HL-60 (cell line): ENCODE measurements around the gene GDPD4.

Source experiments
- DNase-seq, 2 experiments: peaks; one replicate each; pipeline ENCODE4 v3.0.0-alpha.2; 2010 to 2020; ENCODE audit warnings: low read depth in 1 of 2, low spot score in 1 of 2
- H3K27ac ChIP-seq: fragments of 250-450 bp; sonication (Bioruptor Pico); replicated peaks from 2 replicates; pipeline ENCODE4 v1.5.1; 2020; ENCODE audit warnings: mild to moderate bottlenecking, moderate library complexity
- H3K27me3 ChIP-seq: fragments of 250-450 bp; sonication (Bioruptor Pico); 2 replicates; pipeline ENCODE4 v1.5.1; 2021; ENCODE audit warnings: mild to moderate bottlenecking, moderate library complexity; ENCODE audit not compliant: insufficient read depth, poor library complexity, severe bottlenecking
- H3K4me3 ChIP-seq: replicated peaks from 2 replicates; pipeline ENCODE4 v1.5.1; 2011; ENCODE audit warnings: mild to moderate bottlenecking, control low read depth, low read length; ENCODE audit not compliant: insufficient read depth
- GABPA ChIP-seq: IDR thresholded peaks from 2 replicates; pipeline ENCODE4 v1.6.1; 2012; ENCODE audit warnings: low read depth
- POLR2AphosphoS5 ChIP-seq: IDR thresholded peaks from 2 replicates; pipeline ENCODE4 v1.6.1; 2012; ENCODE audit warnings: low read depth
- REST ChIP-seq: IDR thresholded peaks from 2 replicates; pipeline ENCODE4 v1.6.1; 2012; ENCODE audit warnings: low read depth; ENCODE audit not compliant: insufficient replicate concordance
- SPI1 ChIP-seq: IDR thresholded peaks from 2 replicates; pipeline ENCODE4 v1.6.1; 2012; ENCODE audit warnings: low read depth, mild to moderate bottlenecking, borderline replicate concordance
- TF ChIP-seq, protein P1 (sequence below): IDR thresholded peaks from one replicate; pipeline ENCODE4 v1.5.1; 2011; ENCODE audit warnings: low read length, control low read depth, inconsistent platforms; ENCODE audit not compliant: insufficient read depth

Gene GDPD4

GRCh38 chr11:77167791-77168190, 133.7 kb downstream of the GDPD4 start:
- Histone ChIP-seq H3K4me3 (no peak overlapping the region), H3K27me3 (no peaks in the 10 kb centered on the region), H3K27ac (no peak overlapping the region)
- TF ChIP-seq POLR2AphosphoS5 (no peak), SPI1 (no peak), REST (no peak), GABPA (no peak)
- TF ChIP-seq, protein P1, sequence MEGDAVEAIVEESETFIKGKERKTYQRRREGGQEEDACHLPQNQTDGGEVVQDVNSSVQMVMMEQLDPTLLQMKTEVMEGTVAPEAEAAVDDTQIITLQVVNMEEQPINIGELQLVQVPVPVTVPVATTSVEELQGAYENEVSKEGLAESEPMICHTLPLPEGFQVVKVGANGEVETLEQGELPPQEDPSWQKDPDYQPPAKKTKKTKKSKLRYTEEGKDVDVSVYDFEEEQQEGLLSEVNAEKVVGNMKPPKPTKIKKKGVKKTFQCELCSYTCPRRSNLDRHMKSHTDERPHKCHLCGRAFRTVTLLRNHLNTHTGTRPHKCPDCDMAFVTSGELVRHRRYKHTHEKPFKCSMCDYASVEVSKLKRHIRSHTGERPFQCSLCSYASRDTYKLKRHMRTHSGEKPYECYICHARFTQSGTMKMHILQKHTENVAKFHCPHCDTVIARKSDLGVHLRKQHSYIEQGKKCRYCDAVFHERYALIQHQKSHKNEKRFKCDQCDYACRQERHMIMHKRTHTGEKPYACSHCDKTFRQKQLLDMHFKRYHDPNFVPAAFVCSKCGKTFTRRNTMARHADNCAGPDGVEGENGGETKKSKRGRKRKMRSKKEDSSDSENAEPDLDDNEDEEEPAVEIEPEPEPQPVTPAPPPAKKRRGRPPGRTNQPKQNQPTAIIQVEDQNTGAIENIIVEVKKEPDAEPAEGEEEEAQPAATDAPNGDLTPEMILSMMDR: no peak
- no peak for DNase-seq

DNA sequence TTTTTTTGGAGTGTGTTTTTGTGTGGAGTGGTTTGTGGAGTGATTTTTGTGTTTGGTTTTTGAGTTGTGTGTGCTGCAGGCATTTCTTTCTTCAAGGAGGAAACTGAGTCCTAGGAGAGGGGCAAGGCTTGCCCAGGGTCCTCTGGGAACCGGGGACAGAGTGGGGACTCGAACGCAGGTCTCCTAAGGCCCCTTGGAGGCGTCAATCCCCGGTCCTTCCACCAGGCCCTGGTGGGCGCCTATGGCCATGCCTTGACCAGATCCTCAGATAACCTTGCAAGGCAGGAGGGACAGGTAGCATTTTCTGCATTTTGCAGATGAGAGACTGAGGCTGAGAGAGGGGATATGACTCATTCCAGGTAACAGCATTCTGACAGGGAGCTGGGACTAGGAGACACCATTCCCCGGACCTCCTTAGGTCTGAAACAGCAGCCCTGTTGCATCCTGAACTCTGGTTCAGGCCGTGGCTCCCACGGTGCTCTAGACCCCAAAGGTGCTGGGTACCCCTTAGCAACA, 134.3 kb downstream of the GDPD4 start:
- DNase-seq: no peak
- no peak for TF ChIP-seq REST
- TF ChIP-seq SPI1: no peak
- TF ChIP-seq, protein P1: no peak
- TF ChIP-seq GABPA: no peak
- no peak for TF ChIP-seq POLR2AphosphoS5
- H3K27ac ChIP-seq: no peak overlapping the region
- no peaks in the 10 kb centered on the region for H3K27me3 ChIP-seq
- no peak overlapping the region for H3K4me3 ChIP-seq
